Smooth muscle cell (in vitro differentiated cells): ENCODE results near the gene ACSBG1. TPM values are rescaled to one million over a fixed set of nuclear protein-coding genes. Genes with fewer than 3 reads are reported as not detected.

Experiments
- DNase-seq: peaks from one replicate; lab custom pipeline; 2025; ENCODE audit not compliant: unreplicated experiment; lab: John Stamatoyannopoulos, UW
- H2AFZ ChIP-seq: fragments of 200-600 bp; sonication (generic); 2 replicates; pipeline ENCODE4 v1.6.0; 2016; ENCODE audit warnings: antibody characterized with exemption, low read depth, mild to moderate bottlenecking
- H3F3A ChIP-seq: fragments of 200-600 bp; sonication (generic); 2 replicates; pipeline ENCODE4 v1.6.0; 2017; ENCODE audit warnings: antibody characterized with exemption, low read depth
- H3K27ac ChIP-seq: fragments of 200-600 bp; sonication (generic); 2 replicates; pipeline ENCODE4 v1.5.1; 2016; ENCODE audit warnings: low read depth, mild to moderate bottlenecking
- H3K27me3 ChIP-seq: fragments of 200-600 bp; sonication (generic); 2 replicates; pipeline ENCODE4 v1.6.1; 2016; ENCODE audit warnings: low read depth, mild to moderate bottlenecking
- H3K36me3 ChIP-seq: fragments of 200-600 bp; sonication (generic); 2 replicates; pipeline ENCODE4 v1.5.1; 2016; ENCODE audit warnings: low read depth
- H3K4me1 ChIP-seq: fragments of 200-600 bp; sonication (generic); 2 replicates; pipeline ENCODE4 v1.5.1; 2016; ENCODE audit warnings: low read depth
- H3K4me2 ChIP-seq: fragments of 200-600 bp; sonication (generic); 2 replicates; pipeline ENCODE4 v1.6.0; 2016; ENCODE audit warnings: mild to moderate bottlenecking
- H3K4me3 ChIP-seq: fragments of 200-600 bp; sonication (generic); 2 replicates; pipeline ENCODE4 v1.5.1; 2016; ENCODE audit warnings: mild to moderate bottlenecking
- H3K79me2 ChIP-seq: fragments of 200-600 bp; sonication (generic); 2 replicates; pipeline ENCODE4 v1.6.0; 2016; ENCODE audit warnings: low read depth, mild to moderate bottlenecking
- H3K9ac ChIP-seq: fragments of 200-600 bp; sonication (generic); 2 replicates; pipeline ENCODE4 v1.6.0; 2016; ENCODE audit warnings: low read depth
- H3K9me3 ChIP-seq: fragments of 200-600 bp; sonication (generic); replicated peaks from 2 replicates; pipeline ENCODE4 v1.5.1; 2016; ENCODE audit warnings: low read depth
- H4K20me1 ChIP-seq: fragments of 200-600 bp; sonication (generic); 2 replicates; pipeline ENCODE4 v1.6.0; 2016; ENCODE audit warnings: low read depth
- WGBS: methylation state at CpG from one replicate; pipeline ENCODE4 v1.1.7; 2016; ENCODE audit warnings: low lambda C conversion rate; 5-methylcytosine and 5-hydroxymethylcytosine counted together
- polyA plus RNA-seq: library from polyadenylated mRNA; unstranded; fragments of >200 nt; fragmentation: Nextera tagmentation; extraction: Ambion mirVana; gene quantifications from 2 replicates; pipeline ENCODE4 v1.2.1, GENCODE V29; 2016
- total RNA-seq: library from RNA; depleted of rRNA; stranded (reverse); fragments of >200 nt; gene quantifications from 2 replicates; pipeline ENCODE4 v1.2.3, GENCODE V29; 2014
- TF ChIP-seq, protein P1 (sequence below): fragments of 200-600 bp; sonication (generic); IDR thresholded peaks from 2 replicates; pipeline ENCODE4 v1.5.1; 2017; ENCODE audit warnings: borderline replicate concordance, mild to moderate bottlenecking, antibody characterized with exemption; ENCODE audit not compliant: insufficient read depth, poor library complexity, severe bottlenecking

The ACSBG1 gene
- total and polyA plus RNA-seq, 2 experiments from 2014 or later: under 0.01 to 0.22 TPM

DNA sequence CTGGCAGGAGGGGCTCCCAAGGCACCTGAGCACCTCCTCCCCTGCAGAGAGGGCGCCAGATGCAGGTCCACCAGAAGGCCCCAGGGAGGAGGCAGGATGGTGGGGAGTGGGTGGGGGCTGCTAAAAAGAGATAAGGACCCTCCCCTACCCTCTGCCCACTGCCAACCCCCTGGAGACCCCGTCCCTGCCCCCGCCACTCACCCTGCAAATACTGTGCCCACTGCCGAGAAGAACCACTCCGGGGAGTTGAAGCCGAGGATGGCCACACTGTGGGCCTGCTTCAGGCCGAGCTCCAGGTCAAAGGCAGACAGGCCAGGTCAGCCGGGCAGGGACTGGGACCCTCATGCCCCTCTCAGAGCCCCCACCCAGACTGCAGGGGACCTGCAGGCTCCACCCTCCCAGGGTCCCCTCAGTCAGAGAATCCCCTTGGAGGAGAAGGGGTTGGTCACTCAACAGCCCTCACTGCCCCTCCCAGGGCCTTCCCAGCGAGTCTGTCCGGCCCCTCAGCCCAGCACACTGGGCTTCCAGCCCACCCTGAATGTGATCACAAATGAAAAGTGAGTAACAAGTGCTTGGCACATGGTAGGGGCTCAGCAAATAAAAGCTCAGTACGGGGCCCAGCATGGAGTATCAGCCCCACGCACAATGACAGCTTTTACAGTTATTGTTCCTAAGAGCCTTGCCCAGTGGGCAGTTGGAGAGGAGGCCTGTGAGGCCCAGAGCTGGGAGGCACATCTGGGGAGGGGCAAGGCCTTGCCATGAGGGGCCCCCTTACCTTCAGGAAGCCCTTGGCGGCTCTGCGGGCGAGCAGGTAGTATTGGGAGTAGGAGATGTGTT, 40.4 kb downstream of the ACSBG1 start:
- no peaks in the 10 kb centered on the region for H3K79me2 ChIP-seq
- H3K27ac ChIP-seq: no peak overlapping the region
- no peaks in the 10 kb centered on the region for H4K20me1 ChIP-seq
- H2AFZ ChIP-seq: no peak overlapping the region
- H3K27me3 ChIP-seq: no peaks in the 10 kb centered on the region
- H3F3A ChIP-seq: no peaks in the 10 kb centered on the region
- DNase-seq: no peak
- H3K36me3 ChIP-seq: no peaks in the 10 kb centered on the region
- H3K4me2 ChIP-seq: no peak overlapping the region
- no peaks in the 10 kb centered on the region for H3K9me3 ChIP-seq
- TF ChIP-seq, protein P1, sequence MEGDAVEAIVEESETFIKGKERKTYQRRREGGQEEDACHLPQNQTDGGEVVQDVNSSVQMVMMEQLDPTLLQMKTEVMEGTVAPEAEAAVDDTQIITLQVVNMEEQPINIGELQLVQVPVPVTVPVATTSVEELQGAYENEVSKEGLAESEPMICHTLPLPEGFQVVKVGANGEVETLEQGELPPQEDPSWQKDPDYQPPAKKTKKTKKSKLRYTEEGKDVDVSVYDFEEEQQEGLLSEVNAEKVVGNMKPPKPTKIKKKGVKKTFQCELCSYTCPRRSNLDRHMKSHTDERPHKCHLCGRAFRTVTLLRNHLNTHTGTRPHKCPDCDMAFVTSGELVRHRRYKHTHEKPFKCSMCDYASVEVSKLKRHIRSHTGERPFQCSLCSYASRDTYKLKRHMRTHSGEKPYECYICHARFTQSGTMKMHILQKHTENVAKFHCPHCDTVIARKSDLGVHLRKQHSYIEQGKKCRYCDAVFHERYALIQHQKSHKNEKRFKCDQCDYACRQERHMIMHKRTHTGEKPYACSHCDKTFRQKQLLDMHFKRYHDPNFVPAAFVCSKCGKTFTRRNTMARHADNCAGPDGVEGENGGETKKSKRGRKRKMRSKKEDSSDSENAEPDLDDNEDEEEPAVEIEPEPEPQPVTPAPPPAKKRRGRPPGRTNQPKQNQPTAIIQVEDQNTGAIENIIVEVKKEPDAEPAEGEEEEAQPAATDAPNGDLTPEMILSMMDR: no peak
- no peak overlapping the region for H3K4me3 ChIP-seq
- H3K9ac ChIP-seq: no peak overlapping the region
- H3K4me1 ChIP-seq: no peaks in the 10 kb centered on the region
- WGBS: 93% methylated on average over 12 of the region's 15 CpGs

DNA sequence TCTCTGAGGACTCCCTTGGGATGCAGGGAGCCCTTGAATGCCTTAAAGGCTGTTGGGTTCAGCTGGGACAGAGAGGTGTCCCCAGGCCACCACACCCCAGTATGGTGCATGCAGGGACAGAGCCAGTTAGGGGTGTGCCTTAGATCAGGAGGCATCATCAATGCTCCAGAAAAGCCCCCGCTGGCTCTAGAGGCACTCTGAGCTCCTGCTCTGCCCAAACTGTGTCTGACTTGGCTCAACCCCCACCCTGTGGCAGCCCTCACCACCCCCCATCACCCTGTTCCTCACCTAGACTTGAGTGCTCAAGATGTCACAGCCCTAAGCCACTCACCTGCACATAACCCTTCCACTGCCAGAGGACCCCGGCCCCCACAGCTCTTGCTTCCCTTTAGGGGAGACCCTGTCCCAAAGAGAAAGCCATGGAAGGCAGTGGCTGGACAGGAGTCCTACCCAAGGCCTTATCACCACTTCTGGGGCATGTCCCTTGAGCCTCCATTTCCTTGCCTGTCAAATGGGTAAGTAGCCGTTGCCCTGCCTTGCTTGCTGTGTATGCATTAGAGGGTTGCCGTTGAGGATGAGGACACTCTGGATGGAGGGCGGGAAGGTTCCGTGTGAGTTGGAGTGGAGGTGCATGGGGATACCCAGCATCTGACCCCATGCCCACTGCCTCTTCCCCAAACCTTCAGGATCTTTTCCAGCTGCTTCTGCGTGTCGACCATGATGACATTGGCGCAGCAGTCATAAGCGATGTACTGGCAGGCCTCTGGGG, 41.4 kb downstream of the ACSBG1 start:
- Histone ChIP-seq H3F3A (no peaks in the 10 kb centered on the region), H4K20me1 (no peaks in the 10 kb centered on the region), H3K79me2 (no peaks in the 10 kb centered on the region), H2AFZ (no peak overlapping the region), H3K9ac (no peak overlapping the region), H3K27me3 (no peaks in the 10 kb centered on the region), H3K27ac (no peak overlapping the region), H3K4me1 (no peaks in the 10 kb centered on the region), H3K9me3 (no peaks in the 10 kb centered on the region), H3K4me2 (no peak overlapping the region), H3K36me3 (no peaks in the 10 kb centered on the region), H3K4me3 (no peak overlapping the region)
- WGBS: 93% methylated on average over 10 of the region's 10 CpGs
- no peak for DNase-seq
- TF ChIP-seq, protein P1: no peak

DNA sequence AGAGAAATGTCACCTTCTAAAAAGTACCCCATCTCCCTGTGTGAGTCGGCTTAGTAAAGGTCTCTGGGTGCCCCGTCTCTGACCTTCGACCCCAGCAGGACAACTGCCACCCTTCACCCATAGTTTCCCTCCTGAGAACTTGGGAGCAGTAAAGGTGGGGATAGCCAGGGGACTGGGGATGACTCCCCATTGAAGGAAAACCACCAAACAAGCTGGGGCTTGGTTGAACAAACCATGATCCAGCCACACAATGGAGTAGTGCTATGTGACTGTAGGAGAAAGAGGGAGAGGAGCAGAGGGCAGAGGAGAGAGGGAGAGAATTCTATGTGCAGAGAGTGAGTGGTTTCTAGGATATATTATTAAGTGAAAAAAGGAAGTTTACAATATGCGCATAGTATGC, 51.5 kb downstream of the ACSBG1 start:
- no peaks in the 10 kb centered on the region for H4K20me1 ChIP-seq
- no peak overlapping the region for H3K9ac ChIP-seq
- H3K4me3 ChIP-seq: no peak overlapping the region
- H3K4me2 ChIP-seq: no peak overlapping the region
- no peaks in the 10 kb centered on the region for H3K36me3 ChIP-seq
- no peaks in the 10 kb centered on the region for H3F3A ChIP-seq
- no peaks in the 10 kb centered on the region for H3K9me3 ChIP-seq
- H2AFZ ChIP-seq: no peak overlapping the region
- no peaks in the 10 kb centered on the region for H3K4me1 ChIP-seq
- H3K79me2 ChIP-seq: no peaks in the 10 kb centered on the region
- no peak overlapping the region for H3K27ac ChIP-seq
- no peaks in the 10 kb centered on the region for H3K27me3 ChIP-seq
- DNase-seq: no peak
- TF ChIP-seq, protein P1: no peak
- 89% methylated on average over 4 of the region's 4 CpGs for WGBS
